DOHH2 (cell line): ENCODE data around the gene HYDIN.

Source experiments
- EZH2phosphoT487 ChIP-seq: fragments of 200-600 bp; sonication (generic); IDR thresholded peaks from 2 replicates; pipeline ENCODE4 v1.6.1; 2017; ENCODE audit warnings: borderline replicate concordance, mild to moderate bottlenecking, antibody characterized with exemption, low read length, moderate library complexity, mixed read lengths
- TF ChIP-seq, protein P1 (sequence below): fragments of 200-600 bp; sonication (generic); IDR thresholded peaks from one replicate; pipeline ENCODE4 v1.5.1; 2014; ENCODE audit warnings: antibody characterized with exemption, mild to moderate bottlenecking, low read depth, low read length; ENCODE audit not compliant: poor library complexity, severe bottlenecking

- TF ChIP-seq, protein P1, sequence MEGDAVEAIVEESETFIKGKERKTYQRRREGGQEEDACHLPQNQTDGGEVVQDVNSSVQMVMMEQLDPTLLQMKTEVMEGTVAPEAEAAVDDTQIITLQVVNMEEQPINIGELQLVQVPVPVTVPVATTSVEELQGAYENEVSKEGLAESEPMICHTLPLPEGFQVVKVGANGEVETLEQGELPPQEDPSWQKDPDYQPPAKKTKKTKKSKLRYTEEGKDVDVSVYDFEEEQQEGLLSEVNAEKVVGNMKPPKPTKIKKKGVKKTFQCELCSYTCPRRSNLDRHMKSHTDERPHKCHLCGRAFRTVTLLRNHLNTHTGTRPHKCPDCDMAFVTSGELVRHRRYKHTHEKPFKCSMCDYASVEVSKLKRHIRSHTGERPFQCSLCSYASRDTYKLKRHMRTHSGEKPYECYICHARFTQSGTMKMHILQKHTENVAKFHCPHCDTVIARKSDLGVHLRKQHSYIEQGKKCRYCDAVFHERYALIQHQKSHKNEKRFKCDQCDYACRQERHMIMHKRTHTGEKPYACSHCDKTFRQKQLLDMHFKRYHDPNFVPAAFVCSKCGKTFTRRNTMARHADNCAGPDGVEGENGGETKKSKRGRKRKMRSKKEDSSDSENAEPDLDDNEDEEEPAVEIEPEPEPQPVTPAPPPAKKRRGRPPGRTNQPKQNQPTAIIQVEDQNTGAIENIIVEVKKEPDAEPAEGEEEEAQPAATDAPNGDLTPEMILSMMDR: no peak
- TF ChIP-seq EZH2phosphoT487: no peak
Measured at GRCh38 chr16:70778901-70779309, 451.6 kb downstream of the HYDIN start.
